GM23248 (cell line): ENCODE data around the gene CEACAM1.
"Not testable (repeated sequence)": the region's sequence is repeated elsewhere in the genome, so short reads cannot be mapped to it uniquely, and the experiment has no call there.

Experiments used
- EZH2 ChIP-seq: fragments of 200-600 bp; sonication (generic); IDR thresholded peaks from 2 replicates; pipeline ENCODE4 v1.6.1; 2018; ENCODE audit warnings: antibody characterized with exemption, mild to moderate bottlenecking; ENCODE audit not compliant: insufficient read depth, poor library complexity, severe bottlenecking
- EZH2phosphoT487 ChIP-seq: fragments of 200-600 bp; sonication (generic); IDR thresholded peaks from 2 replicates; pipeline ENCODE4 v1.6.1; 2018; ENCODE audit warnings: antibody characterized with exemption, moderate library complexity, mild to moderate bottlenecking, low read depth; ENCODE audit not compliant: insufficient read depth

- TF ChIP-seq EZH2, EZH2phosphoT487: not testable (repeated sequence)
Observed at GRCh38 chr19:42501243-42501642, 27.0 kb downstream of the CEACAM1 start.
